Skeletal muscle satellite cell (primary cell): ENCODE measurements around the gene OGG1.

Experiments used
- H3K27me3 ChIP-seq: 2 replicates; pipeline ENCODE4 v1.7.0; 2013; ENCODE audit warnings: low read length; ENCODE audit not compliant: control insufficient read depth, insufficient read depth
- H3K36me3 ChIP-seq: 2 replicates; pipeline ENCODE4 v1.7.0; 2013; ENCODE audit warnings: mild to moderate bottlenecking, control low read depth, low read length; ENCODE audit not compliant: insufficient read depth
- H3K4me1 ChIP-seq: 2 replicates; pipeline ENCODE4 v1.7.0; 2013; ENCODE audit warnings: low read length; ENCODE audit not compliant: control insufficient read depth, insufficient read depth
- H3K4me2 ChIP-seq: 2 replicates; pipeline ENCODE4 v1.7.0; 2013; ENCODE audit warnings: mild to moderate bottlenecking, low read length
- H3K4me3 ChIP-seq: 2 replicates; pipeline ENCODE4 v1.7.0; 2013; ENCODE audit warnings: low read length
- H3K9ac ChIP-seq: 2 replicates; pipeline ENCODE4 v1.7.0; 2013; ENCODE audit warnings: mild to moderate bottlenecking, low read depth, low read length, moderate library complexity
- H3K9me3 ChIP-seq: replicated peaks from 2 replicates; pipeline ENCODE4 v1.7.0; 2013; ENCODE audit warnings: mild to moderate bottlenecking, control low read depth, low read length

The OGG1 gene

DNA sequence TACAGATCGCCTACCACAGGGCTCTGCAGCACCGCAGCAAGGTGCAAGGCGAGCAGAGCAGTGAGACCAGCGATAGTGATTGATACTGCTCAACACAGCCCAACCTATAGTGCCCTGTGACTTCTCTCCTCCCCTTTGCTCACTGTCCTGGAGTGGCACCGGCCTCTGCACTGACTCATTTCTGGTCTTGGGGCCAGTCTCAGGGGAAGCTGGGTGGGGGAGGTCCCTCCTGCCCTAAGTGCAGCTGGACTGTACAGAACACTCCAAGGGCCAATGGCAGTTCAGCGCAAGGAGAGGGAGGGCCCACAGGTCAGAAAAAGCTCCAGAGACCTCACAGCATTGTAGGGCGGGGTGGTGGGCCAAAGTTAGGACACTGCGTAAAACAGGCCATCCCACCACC lies 2.5 kb upstream of the OGG1 start:
- Histone ChIP-seq H3K4me2 (no peak overlapping the region), H3K9me3 (no peaks in the 10 kb centered on the region), H3K36me3 (peaks cover 74% of the 10 kb centered on the region), H3K27me3 (no peaks in the 10 kb centered on the region), H3K4me1 (peaks cover 29% of the 10 kb centered on the region), H3K4me3 (no peak overlapping the region), H3K9ac (no peak overlapping the region)

DNA sequence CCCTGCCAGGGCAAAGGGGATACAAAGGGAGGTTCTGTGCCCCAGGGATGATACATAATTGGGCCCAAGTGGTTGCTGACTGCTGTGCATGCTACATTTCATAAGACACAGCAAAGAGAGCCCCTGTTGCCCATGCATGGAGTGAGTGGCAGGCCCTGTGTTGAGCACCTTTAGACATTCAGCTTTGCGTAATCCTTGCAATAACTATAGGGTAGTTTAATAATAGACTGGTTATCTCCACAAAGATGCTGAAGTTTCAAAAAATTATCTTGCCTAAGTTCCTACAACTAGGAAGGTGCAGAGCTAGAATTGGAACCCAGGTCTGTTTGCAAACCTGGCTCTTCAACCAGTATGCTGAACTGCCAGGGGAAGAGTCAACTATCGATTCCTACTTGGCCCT lies 1.7 kb upstream of the OGG1 start:
- no peak overlapping the region for H3K9ac ChIP-seq
- H3K4me2 ChIP-seq: no peak overlapping the region
- no peaks in the 10 kb centered on the region for H3K27me3 ChIP-seq
- H3K4me3 ChIP-seq: no peak overlapping the region
- H3K4me1 ChIP-seq: peaks cover 29% of the 10 kb centered on the region
- H3K9me3 ChIP-seq: no peaks in the 10 kb centered on the region
- H3K36me3 ChIP-seq: peaks cover 67% of the 10 kb centered on the region

DNA sequence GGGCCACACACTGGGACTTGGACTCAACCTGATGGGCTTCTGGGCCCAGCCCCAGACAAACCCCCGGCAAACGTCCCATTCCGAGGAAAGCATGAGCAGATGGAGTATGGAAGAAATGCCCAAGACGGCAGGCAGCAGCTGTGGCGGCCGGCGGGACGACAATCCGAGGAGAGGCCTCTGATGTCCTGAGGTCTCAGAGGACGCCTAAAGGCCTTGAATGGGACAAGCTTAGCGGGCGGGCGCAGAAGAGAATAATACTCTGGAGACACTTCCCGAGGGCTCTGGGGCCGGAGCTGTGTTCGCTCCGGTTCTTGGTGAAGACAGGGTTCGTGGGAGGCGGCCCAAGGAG lies 482 bp upstream of the OGG1 start:
- Histone ChIP-seq H3K9me3 (no peaks in the 10 kb centered on the region), H3K27me3 (no peaks in the 10 kb centered on the region), H3K4me1 (peaks cover 29% of the 10 kb centered on the region), H3K4me2 (peak overlapping the region; percentile 94), H3K36me3 (peaks cover 54% of the 10 kb centered on the region), H3K4me3 (peak overlapping the region; percentile 82), H3K9ac (peak overlapping the region; percentile 81)

DNA sequence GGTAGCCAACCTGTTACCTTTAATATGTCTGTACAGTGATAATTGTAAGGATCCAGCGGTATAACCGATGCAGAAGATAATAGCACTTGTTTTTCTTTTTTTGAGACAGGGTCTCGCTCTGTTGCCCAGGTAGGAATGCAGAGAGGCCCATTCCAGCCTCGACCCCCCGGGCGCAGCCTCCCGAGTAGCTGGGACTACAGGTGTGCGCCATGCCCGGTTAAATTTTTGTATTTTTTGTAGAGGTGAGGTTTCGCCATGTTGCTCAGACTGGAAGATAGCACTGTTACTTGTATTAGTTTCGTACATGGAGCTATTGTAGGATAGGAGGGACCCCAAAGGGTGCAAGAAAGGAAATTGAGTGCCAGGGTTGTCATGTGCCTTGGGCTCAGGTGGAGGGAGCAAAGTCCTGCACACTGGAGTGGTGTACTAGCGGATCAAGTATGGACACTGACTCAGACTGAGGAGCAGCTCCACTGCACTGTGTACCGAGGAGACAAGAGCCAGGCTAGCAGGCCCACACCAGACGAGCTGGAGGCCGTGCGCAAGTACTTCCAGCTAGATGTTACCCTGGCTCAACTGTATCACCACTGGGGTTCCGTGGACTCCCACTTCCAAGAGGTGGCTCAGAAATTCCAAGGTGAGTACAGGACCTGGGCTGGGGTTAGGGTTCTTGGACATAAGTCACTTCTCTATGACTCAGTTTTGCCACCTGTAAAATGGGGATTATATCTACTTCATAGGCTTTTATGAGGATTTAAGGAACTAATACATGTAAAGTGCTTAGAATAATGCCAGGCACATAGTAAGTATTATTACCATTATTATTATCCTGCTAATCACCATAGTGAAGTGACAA lies 1.0 kb downstream of the OGG1 start:
- peak overlapping the region; percentile 82 for H3K4me3 ChIP-seq
- peak overlapping the region; percentile 81 for H3K9ac ChIP-seq
- H3K36me3 ChIP-seq: peaks cover 41% of the 10 kb centered on the region
- no peaks in the 10 kb centered on the region for H3K9me3 ChIP-seq
- H3K4me2 ChIP-seq: peak overlapping the region; percentile 94
- H3K4me1 ChIP-seq: peaks cover 35% of the 10 kb centered on the region
- H3K27me3 ChIP-seq: no peaks in the 10 kb centered on the region

DNA sequence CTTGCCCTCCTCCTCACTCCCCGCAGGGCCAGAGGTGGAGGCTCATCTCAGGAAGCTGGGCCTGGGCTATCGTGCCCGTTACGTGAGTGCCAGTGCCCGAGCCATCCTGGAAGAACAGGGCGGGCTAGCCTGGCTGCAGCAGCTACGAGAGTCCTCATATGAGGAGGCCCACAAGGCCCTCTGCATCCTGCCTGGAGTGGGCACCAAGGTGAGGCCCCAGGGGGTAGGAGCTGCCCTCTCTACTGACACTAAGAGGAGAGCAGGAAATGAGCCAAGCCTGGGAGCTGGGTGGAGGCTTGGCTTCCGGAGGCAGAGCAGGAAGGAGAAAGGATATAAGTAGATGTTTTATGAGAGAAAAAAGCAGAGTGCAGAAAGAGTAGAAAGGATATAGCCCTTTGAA lies 4.9 kb downstream of the OGG1 start:
- Histone ChIP-seq H3K4me1 (peaks cover 15% of the 10 kb centered on the region), H3K27me3 (no peaks in the 10 kb centered on the region), H3K36me3 (peaks cover 46% of the 10 kb centered on the region), H3K9me3 (no peaks in the 10 kb centered on the region), H3K9ac (no peak overlapping the region), H3K4me3 (no peak overlapping the region), H3K4me2 (no peak overlapping the region)

DNA sequence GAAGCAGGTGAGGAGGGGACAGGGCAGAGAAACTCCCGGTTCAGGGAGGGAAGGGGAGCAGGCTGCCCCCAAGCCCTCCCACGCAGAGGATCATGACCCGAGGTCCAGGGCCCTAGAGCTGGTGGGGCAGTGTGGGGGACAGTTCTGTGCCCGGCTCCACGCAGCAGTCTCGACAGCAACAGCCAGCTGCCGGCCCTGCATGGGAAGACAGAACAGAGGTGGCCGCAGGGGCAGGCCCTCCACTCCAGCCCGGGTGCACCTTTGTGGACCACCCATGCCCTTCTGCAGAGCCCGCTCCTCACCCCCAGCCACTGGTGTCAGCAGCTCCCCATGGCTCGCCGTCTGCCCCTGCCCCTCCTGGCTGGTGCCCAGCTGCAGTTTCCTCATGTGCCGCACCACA lies 7.7 kb downstream of the OGG1 start:
- Histone ChIP-seq H3K9ac (no peak overlapping the region), H3K4me2 (no peak overlapping the region), H3K4me1 (peaks cover 6% of the 10 kb centered on the region), H3K36me3 (peaks cover 49% of the 10 kb centered on the region), H3K9me3 (no peaks in the 10 kb centered on the region), H3K4me3 (no peak overlapping the region), H3K27me3 (no peaks in the 10 kb centered on the region)

DNA sequence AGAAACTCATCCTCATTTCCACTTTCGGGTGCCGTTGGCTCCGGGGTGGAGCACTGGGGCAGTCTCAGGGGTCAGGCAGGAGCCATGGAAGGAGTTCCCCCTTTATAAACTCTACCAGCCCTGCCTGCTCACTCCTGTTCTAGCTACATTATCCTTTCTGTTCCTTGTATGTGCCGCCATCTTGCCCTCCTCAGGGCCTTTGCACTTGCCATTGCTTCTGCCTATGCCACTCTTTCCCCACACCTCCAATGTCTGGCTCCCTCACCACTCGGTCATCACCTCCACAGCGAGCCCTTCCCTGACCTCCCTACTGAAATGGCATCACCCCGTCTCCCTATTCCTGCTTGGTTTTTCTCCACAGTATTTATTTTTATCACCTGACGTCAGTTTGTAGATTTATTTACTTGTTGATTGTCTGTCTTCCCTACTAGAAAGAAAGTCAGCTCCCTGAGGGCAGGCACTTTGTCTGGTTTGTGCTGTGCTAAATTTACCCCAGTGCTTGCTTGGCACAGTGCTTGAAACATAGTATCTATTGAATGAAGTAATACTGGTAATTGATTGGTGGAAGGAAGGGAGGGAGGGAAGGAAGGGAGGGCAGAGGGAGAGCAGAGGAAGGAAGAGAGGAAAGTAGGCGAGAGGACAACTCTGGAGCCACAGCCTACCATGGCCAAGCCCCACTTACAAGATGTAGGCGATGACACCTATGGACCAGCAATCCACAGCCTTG lies 11.2 kb downstream of the OGG1 start:
- no peaks in the 10 kb centered on the region for H3K4me1 ChIP-seq
- no peak overlapping the region for H3K9ac ChIP-seq
- no peaks in the 10 kb centered on the region for H3K27me3 ChIP-seq
- H3K4me2 ChIP-seq: no peak overlapping the region
- H3K4me3 ChIP-seq: no peak overlapping the region
- H3K9me3 ChIP-seq: no peaks in the 10 kb centered on the region
- H3K36me3 ChIP-seq: peaks cover 50% of the 10 kb centered on the region

DNA sequence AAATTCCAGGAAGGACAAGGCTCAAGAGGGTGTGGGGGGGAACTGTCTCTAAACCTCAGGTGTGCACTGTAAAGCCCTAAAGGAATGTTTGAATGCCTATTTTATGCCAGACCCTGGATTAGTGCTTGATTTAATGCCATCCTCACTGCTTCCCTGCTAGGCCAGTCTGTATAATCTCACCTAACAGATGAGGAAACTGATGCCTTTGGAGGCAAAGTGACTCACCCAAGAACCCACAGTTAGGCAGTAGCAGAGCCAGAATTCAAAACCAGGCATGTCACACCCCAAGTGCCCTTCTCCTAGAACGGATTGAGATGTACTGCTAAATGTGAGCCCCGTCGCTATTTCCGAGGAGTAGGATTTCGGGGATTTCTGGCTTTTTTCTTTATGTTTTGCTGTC lies 12.2 kb downstream of the OGG1 start:
- H3K4me1 ChIP-seq: no peaks in the 10 kb centered on the region
- no peak overlapping the region for H3K4me3 ChIP-seq
- H3K9ac ChIP-seq: no peak overlapping the region
- peaks cover 42% of the 10 kb centered on the region for H3K36me3 ChIP-seq
- H3K9me3 ChIP-seq: no peaks in the 10 kb centered on the region
- no peaks in the 10 kb centered on the region for H3K27me3 ChIP-seq
- no peak overlapping the region for H3K4me2 ChIP-seq

DNA sequence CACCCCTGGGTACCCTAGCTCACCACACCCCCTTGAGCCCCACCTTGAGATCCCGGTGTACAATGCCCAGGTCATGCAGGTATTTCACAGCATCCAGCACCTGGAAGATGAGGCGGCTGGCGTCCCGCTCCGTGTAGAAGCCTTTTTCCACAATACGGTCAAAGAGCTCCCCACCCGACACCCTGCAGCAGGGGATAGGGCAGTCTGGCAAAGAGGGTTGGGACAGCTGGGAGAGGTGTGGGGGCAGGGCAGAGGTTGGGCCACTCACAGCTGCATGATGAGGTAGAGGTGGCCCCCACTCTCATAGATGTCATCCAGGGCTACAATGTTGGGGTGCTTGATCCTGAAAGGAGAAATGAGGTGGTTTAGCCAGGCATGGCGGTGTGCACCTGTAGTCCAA lies 13.1 kb downstream of the OGG1 start:
- no peak overlapping the region for H3K9ac ChIP-seq
- H3K9me3 ChIP-seq: no peaks in the 10 kb centered on the region
- peaks cover 7% of the 10 kb centered on the region for H3K4me1 ChIP-seq
- no peak overlapping the region for H3K4me2 ChIP-seq
- H3K36me3 ChIP-seq: peaks cover 34% of the 10 kb centered on the region
- H3K27me3 ChIP-seq: no peaks in the 10 kb centered on the region
- H3K4me3 ChIP-seq: no peak overlapping the region

DNA sequence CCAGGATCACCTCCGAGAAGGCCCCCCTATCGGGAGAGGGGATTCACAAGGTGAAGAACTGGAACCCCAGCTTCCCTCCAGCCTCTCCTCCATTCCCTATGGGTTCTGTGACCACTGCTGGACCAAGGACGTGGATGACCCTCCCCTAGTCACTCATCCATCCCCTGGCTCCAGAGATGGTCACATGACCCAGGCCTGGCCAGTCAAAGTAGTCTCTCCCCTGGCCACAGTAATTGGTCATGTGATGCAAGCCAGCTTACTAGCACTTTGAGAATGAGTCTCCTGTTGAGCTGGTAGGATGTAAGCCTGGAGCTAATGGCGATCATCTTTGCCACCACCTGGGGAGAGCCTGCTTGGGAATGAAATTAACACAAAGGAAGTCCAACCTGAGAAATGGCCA lies 16.1 kb downstream of the OGG1 start:
- no peak overlapping the region for H3K4me3 ChIP-seq
- no peaks in the 10 kb centered on the region for H3K27me3 ChIP-seq
- H3K9ac ChIP-seq: no peak overlapping the region
- H3K36me3 ChIP-seq: peaks cover 13% of the 10 kb centered on the region
- H3K9me3 ChIP-seq: no peaks in the 10 kb centered on the region
- H3K4me1 ChIP-seq: peaks cover 32% of the 10 kb centered on the region
- no peak overlapping the region for H3K4me2 ChIP-seq

DNA sequence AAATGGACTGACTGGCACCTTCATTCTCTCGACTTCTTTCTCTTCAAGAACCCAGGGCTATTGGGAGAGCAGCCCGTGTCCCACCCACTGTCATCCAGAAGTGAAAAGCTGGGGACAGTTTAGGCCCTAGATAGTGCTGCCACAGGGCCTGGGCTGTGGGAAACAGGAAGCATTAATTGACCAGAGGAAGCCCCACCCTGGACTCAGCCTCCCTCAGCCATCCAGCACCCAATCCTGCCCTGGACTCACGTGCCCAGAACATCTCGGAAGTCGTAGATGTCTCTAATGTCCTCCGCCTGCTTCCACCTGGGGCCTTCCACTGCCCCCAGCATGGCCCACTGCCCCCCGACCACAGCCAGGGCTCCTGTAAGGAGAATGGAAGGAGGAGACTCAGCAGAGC lies 17.7 kb downstream of the OGG1 start:
- no peak overlapping the region for H3K4me2 ChIP-seq
- no peaks in the 10 kb centered on the region for H3K9me3 ChIP-seq
- peaks cover 32% of the 10 kb centered on the region for H3K4me1 ChIP-seq
- H3K4me3 ChIP-seq: no peak overlapping the region
- no peak overlapping the region for H3K9ac ChIP-seq
- no peaks in the 10 kb centered on the region for H3K27me3 ChIP-seq
- H3K36me3 ChIP-seq: peaks cover 5% of the 10 kb centered on the region
